NCI-H2196 treated with DMSO at 0.1 percent for 48 hours (cell line): ENCODE results near the gene NT5DC3.

Experiments used
- DNase-seq: peaks from one replicate; lab custom pipeline; 2025; ENCODE audit not compliant: unreplicated experiment; lab: John Stamatoyannopoulos, UW

The NT5DC3 gene

GRCh38 chr12:103785243-103786031 is 55.6 kb downstream of the NT5DC3 start:
- DNase-seq = no peak

GRCh38 chr12:103783744-103784664 is 57.0 kb downstream of the NT5DC3 start:
- no peak for DNase-seq

- no peak for DNase-seq
These were observed 58.6 kb downstream of the NT5DC3 start for GRCh38 chr12:103782399-103782798.

GRCh38 chr12:103780992-103781391 is 60.0 kb downstream of the NT5DC3 start:
- DNase-seq = no peak

- DNase-seq = no peak
These were observed 61.0 kb downstream of the NT5DC3 start for GRCh38 chr12:103780093-103780440.

- peak; percentile 98 for DNase-seq
These were observed 61.5 kb downstream of the NT5DC3 start for GRCh38 chr12:103779410-103780092.

- no peak for DNase-seq
These were observed 62.3 kb downstream of the NT5DC3 start for GRCh38 chr12:103778781-103779180.

- DNase-seq = no peak
These were observed 66.0 kb downstream of the NT5DC3 start for GRCh38 chr12:103774977-103775560.

GRCh38 chr12:103773109-103773910 is 67.7 kb downstream of the NT5DC3 start:
- DNase-seq = no peak

GRCh38 chr12:103772367-103773108 is 68.5 kb downstream of the NT5DC3 start:
- DNase-seq = no peak

GRCh38 chr12:103771466-103771865 is 69.6 kb downstream of the NT5DC3 start:
- DNase-seq = no peak

GRCh38 chr12:103769240-103769945 is 71.6 kb downstream of the NT5DC3 start:
- no peak for DNase-seq

GRCh38 chr12:103768467-103769123 is 72.4 kb downstream of the NT5DC3 start:
- DNase-seq = no peak

- no peak for DNase-seq
These were observed 75.0 kb downstream of the NT5DC3 start for GRCh38 chr12:103766028-103766427.

GRCh38 chr12:103765322-103765721 is 75.7 kb downstream of the NT5DC3 start:
- DNase-seq = no peak

GRCh38 chr12:103762473-103762872 is 78.6 kb downstream of the NT5DC3 start:
- DNase-seq = no peak

- no peak for DNase-seq
These were observed 82.5 kb downstream of the NT5DC3 start for GRCh38 chr12:103758310-103759089.

- no peak for DNase-seq
These were observed 83.8 kb downstream of the NT5DC3 start for GRCh38 chr12:103757248-103757647.
